Endothelial cell of umbilical vein (primary cell): ENCODE data around the gene CD86. TPM values are rescaled to one million over a fixed set of nuclear protein-coding genes. Genes with fewer than 3 reads are reported as not detected.

Source experiments
- BruUV-seq: library from RNA; stranded (reverse); fragments of 400-500 nt; replicated peaks from 2 replicates; lab custom pipeline; 2021; lab: Mats Ljungman, UMichigan
- CTCF ChIA-PET: fragments of 300-600, 350-600 bp; sonication (Branson Sonifier 250); formaldehyde crosslinking; loops from one replicate; lab custom pipeline; 2021; ENCODE audit warnings: antibody characterized with exemption, inconsistent platforms; lab: Charles Lee
- POLR2A ChIA-PET: fragments of 300-600, 350-600 bp; sonication (Branson Sonifier 250); formaldehyde crosslinking; loops from one replicate; lab custom pipeline; 2021; ENCODE audit warnings: antibody characterized with exemption, inconsistent platforms; lab: Charles Lee
- DNase-seq: peaks from one replicate; pipeline ENCODE4 v3.0.0-alpha.2; 2011; ENCODE audit warnings: low read depth, low spot score
- FAIRE-seq: peaks from 2 replicates; lab custom pipeline; 2011; peaks lifted over from hg19 to GRCh38; lab: Jason Lieb, UNC
- H2AFZ ChIP-seq: 2 replicates; pipeline ENCODE4 v1.6.0; 2012; ENCODE audit warnings: low read depth, low read length, control low read depth, inconsistent platforms
- H3K27ac ChIP-seq: 2 replicates; pipeline ENCODE4 v1.5.1; 2011; ENCODE audit warnings: low read depth, mild to moderate bottlenecking, control low read depth, low read length, moderate library complexity; ENCODE audit not compliant: insufficient read depth
- H3K27me3 ChIP-seq, 2 experiments: 2 replicates each; pipeline versions ENCODE4 v1.6.0 to v1.6.1; 2011; ENCODE audit warnings: low read length in 2 of 2, mixed read lengths in 1 of 2; ENCODE audit not compliant: control insufficient read depth in 2 of 2, insufficient read depth in 2 of 2
- H3K36me3 ChIP-seq, 2 experiments: 2 replicates in 1 of 2; 3 replicates in 1 of 2; pipeline ENCODE4 v1.5.1; 2011; ENCODE audit warnings: low read length in 2 of 2, mild to moderate bottlenecking in 1 of 2, moderate library complexity in 1 of 2; ENCODE audit not compliant: control insufficient read depth in 2 of 2, insufficient read depth in 2 of 2; ENCODE audit errors: extremely low read depth in 1 of 2
- H3K4me1 ChIP-seq: 3 replicates; pipeline ENCODE4 v1.5.1; 2011; ENCODE audit warnings: mild to moderate bottlenecking, low read length; ENCODE audit not compliant: control insufficient read depth, insufficient read depth; ENCODE audit errors: extremely low read depth
- H3K4me2 ChIP-seq: 2 replicates; pipeline ENCODE4 v1.6.1; 2011; ENCODE audit warnings: low read length, control low read depth, mixed read lengths; ENCODE audit not compliant: insufficient read depth
- H3K4me3 ChIP-seq, 3 experiments: fragments of 200-600 bp in 1 of 3; sonication (generic), shearing (Covaris generic) in 1 of 3; replicated peaks in 1 of 3; 2 replicates each; pipeline ENCODE4 v1.5.1; 2011 to 2016; ENCODE audit warnings: control low read depth in 3 of 3, low read length in 3 of 3, mild to moderate bottlenecking in 2 of 3, inconsistent platforms in 1 of 3, low read depth in 1 of 3, moderate library complexity in 1 of 3; ENCODE audit not compliant: insufficient read depth in 1 of 3
- H3K79me2 ChIP-seq: 2 replicates; pipeline ENCODE4 v1.6.0; 2012; ENCODE audit warnings: low read length, inconsistent platforms; ENCODE audit not compliant: control insufficient read depth, insufficient read depth
- H3K9ac ChIP-seq: replicated peaks from 2 replicates; pipeline ENCODE3; 2011; ENCODE audit warnings: low read length, control low read depth; ENCODE audit not compliant: insufficient read depth; ENCODE audit errors: extremely low read depth
- H3K9me1 ChIP-seq: replicated peaks from 3 replicates; pipeline ENCODE4 v1.6.0; 2011; ENCODE audit warnings: mild to moderate bottlenecking, low read length; ENCODE audit not compliant: control insufficient read depth, insufficient read depth; ENCODE audit errors: extremely low read depth
- H3K9me3 ChIP-seq: replicated peaks from 2 replicates; pipeline ENCODE4 v1.5.1; 2012; ENCODE audit warnings: low read length, inconsistent platforms; ENCODE audit not compliant: control insufficient read depth, insufficient read depth
- H4K20me1 ChIP-seq: replicated peaks from 2 replicates; pipeline ENCODE3; 2011; ENCODE audit warnings: mild to moderate bottlenecking, low read length; ENCODE audit not compliant: control insufficient read depth, insufficient read depth; ENCODE audit errors: extremely low read depth
- EZH2 ChIP-seq: IDR thresholded peaks from 2 replicates; pipeline ENCODE4 v1.6.1; 2012; ENCODE audit warnings: borderline replicate concordance, low read depth, mild to moderate bottlenecking, moderate library complexity, low read length, inconsistent platforms; ENCODE audit not compliant: severe bottlenecking
- FOS ChIP-seq: IDR thresholded peaks from 2 replicates; pipeline ENCODE4 v1.6.1; 2011; ENCODE audit warnings: mild to moderate bottlenecking, low read length, moderate library complexity, borderline replicate concordance; ENCODE audit not compliant: insufficient read depth
- GATA2 ChIP-seq: IDR thresholded peaks from 2 replicates; pipeline ENCODE4 v1.7.0; 2011; ENCODE audit warnings: low read depth, mild to moderate bottlenecking, moderate library complexity, mixed read lengths, low read length; ENCODE audit not compliant: insufficient read length, insufficient read depth
- JUN ChIP-seq: IDR thresholded peaks from 2 replicates; pipeline ENCODE4 v1.6.1; 2011; ENCODE audit warnings: borderline replicate concordance, low read depth; ENCODE audit not compliant: insufficient read length, insufficient read depth
- MYC ChIP-seq: IDR thresholded peaks from one replicate; pipeline ENCODE4 v1.6.1; 2011; ENCODE audit warnings: mild to moderate bottlenecking, low read depth, low read length
- POLR2A ChIP-seq: IDR thresholded peaks from 2 replicates; pipeline ENCODE4 v1.6.1; 2012; ENCODE audit warnings: low read depth, mild to moderate bottlenecking, control low read depth, low read length
- POLR2AphosphoS5 ChIP-seq: IDR thresholded peaks from 2 replicates; pipeline ENCODE4 v1.6.1; 2012; ENCODE audit warnings: low read depth, mild to moderate bottlenecking, control low read depth, low read length, moderate library complexity; ENCODE audit not compliant: insufficient read depth
- dilution Hi-C: fragments of 300-500 bp; cut with MboI; formaldehyde crosslinking; loops from one replicate; pipeline ENCODE4 v1.15.0; 2019; ENCODE audit warnings: low sequenced_read_pairs; ENCODE audit not compliant: extremely low pct_ligation_motif_present
- intact Hi-C: fragments of 100-400 bp; cut with micrococcal nuclease; formaldehyde crosslinking; loops from one replicate; pipeline ENCODE4 v1.10.0; 2022
- polyA plus RNA-seq, 4 experiments: library from polyadenylated mRNA; depleted of rRNA in 3 of 4; stranded (reverse) in 3 of 4; unstranded in 1 of 4; fragments of >200 nt; gene quantifications; 2 replicates each; pipeline versions ENCODE4 v1.2.1 to v1.2.3, GENCODE V29; 2011 to 2012; ENCODE audit warnings: missing spikeins in 1 of 4
- total RNA-seq: library from RNA; stranded (reverse); gene quantifications from 2 replicates; pipeline ENCODE4 v1.2.3, GENCODE V29; 2021
- TF ChIP-seq, protein P1 (sequence below): IDR thresholded peaks from 2 replicates; pipeline ENCODE4 v1.6.1; 2011; ENCODE audit not compliant: insufficient read depth, insufficient read length
- TF ChIP-seq, protein P2 (sequence below), 2 donors: IDR thresholded peaks; 1 replicate in 1 of 2; 2 replicates in 1 of 2; pipeline ENCODE4 v1.5.1; 2011; ENCODE audit warnings: low read length in 2 of 2, mild to moderate bottlenecking in 2 of 2, moderate library complexity in 2 of 2, control low read depth in 1 of 2, inconsistent platforms in 1 of 2, low read depth in 1 of 2; ENCODE audit not compliant: insufficient read depth in 1 of 2; ENCODE audit errors: extremely low read depth in 1 of 2

CD86 gene
- total and polyA plus RNA-seq, 2 donors (not counting 3 experiments of a cell fraction or from before 2014, with no cell fraction given) = not detected

DNA sequence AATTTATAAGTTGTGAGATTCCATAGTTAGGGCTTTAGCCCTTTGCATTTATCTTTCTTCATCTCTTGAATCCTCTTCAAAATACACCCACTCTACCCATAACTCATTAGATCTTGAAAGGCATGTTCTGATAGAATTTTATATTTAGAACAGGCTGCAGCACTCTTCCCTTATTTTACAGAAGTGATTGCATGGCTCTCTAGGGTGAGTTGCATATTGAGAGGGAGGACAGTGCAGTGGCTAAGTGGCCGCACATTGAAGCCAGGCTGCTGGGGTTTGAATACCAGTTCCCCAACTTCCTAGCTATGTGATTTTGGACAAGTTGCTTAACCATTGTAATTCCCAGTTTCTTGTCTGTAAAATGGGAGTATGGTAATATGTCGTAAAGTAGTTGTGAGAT is 2.5 kb downstream of the CD86 start:
- Histone ChIP-seq H3K79me2 (no peaks in the 10 kb centered on the region), H4K20me1 (no peaks in the 10 kb centered on the region), H3K36me3 (no peaks in the 10 kb centered on the region), H2AFZ (no peak overlapping the region), H3K4me3 (no peak overlapping the region), H3K9me1 (no peaks in the 10 kb centered on the region), H3K9ac (no peak overlapping the region), H3K4me2 (no peak overlapping the region), H3K9me3 (no peaks in the 10 kb centered on the region), H3K27ac (no peak overlapping the region), H3K27me3 (no peaks in the 10 kb centered on the region), H3K4me1 (no peaks in the 10 kb centered on the region)
- BruUV-seq = no TSS peak
- DNase-seq (no peak), FAIRE-seq (no peak)
- POLR2A ChIA-PET = no interaction called here
- CTCF ChIA-PET = no interaction called here
- intact Hi-C loops = no loop called here
- TF ChIP-seq POLR2AphosphoS5 (no peak), FOS (no peak), POLR2A (no peak), MYC (no peak), GATA2 (no peak), EZH2 (no peak), JUN (no peak)
- TF ChIP-seq, protein P1, sequence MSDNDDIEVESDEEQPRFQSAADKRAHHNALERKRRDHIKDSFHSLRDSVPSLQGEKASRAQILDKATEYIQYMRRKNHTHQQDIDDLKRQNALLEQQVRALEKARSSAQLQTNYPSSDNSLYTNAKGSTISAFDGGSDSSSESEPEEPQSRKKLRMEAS = no peak
- TF ChIP-seq, protein P2, sequence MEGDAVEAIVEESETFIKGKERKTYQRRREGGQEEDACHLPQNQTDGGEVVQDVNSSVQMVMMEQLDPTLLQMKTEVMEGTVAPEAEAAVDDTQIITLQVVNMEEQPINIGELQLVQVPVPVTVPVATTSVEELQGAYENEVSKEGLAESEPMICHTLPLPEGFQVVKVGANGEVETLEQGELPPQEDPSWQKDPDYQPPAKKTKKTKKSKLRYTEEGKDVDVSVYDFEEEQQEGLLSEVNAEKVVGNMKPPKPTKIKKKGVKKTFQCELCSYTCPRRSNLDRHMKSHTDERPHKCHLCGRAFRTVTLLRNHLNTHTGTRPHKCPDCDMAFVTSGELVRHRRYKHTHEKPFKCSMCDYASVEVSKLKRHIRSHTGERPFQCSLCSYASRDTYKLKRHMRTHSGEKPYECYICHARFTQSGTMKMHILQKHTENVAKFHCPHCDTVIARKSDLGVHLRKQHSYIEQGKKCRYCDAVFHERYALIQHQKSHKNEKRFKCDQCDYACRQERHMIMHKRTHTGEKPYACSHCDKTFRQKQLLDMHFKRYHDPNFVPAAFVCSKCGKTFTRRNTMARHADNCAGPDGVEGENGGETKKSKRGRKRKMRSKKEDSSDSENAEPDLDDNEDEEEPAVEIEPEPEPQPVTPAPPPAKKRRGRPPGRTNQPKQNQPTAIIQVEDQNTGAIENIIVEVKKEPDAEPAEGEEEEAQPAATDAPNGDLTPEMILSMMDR (IDR thresholded peaks at IDR 0.05; ENCODE audit: extremely low read depth in 1 of 2, insufficient read depth in 1 of 2, low read depth in 1 of 2, low read length in 2 of 2) = no peak
- dilution Hi-C loops = no loop called here
